Measurements from ENCODE around the gene ADORA3.

ADORA3 gene

GRCh38 chr1:111483876-111484275 is 19.6 kb downstream of the ADORA3 start:
- H3K4me3 ChIP-seq (ENCODE audit: low read depth, low read length) = no peak overlapping the region
- no peak for DNase-seq (ENCODE audit: low read depth)
- TF ChIP-seq CTCF (IDR thresholded peaks at IDR 0.05; ENCODE audit: low read depth, low read length) = no peak
- no peak for TF ChIP-seq POLR2A (IDR thresholded peaks at IDR 0.05; ENCODE audit: extremely low read depth, insufficient read length)
- TF ChIP-seq, protein P1, sequence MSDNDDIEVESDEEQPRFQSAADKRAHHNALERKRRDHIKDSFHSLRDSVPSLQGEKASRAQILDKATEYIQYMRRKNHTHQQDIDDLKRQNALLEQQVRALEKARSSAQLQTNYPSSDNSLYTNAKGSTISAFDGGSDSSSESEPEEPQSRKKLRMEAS (IDR thresholded peaks at IDR 0.05; ENCODE audit: low read depth, low read length) = no peak
- no peak for TF ChIP-seq MYC (IDR thresholded peaks at IDR 0.05; ENCODE audit: low read depth, low read length)

GRCh38 chr1:111483166-111483565 is 20.3 kb downstream of the ADORA3 start:
- no peak for DNase-seq (ENCODE audit: low read depth)
- TF ChIP-seq MYC (IDR thresholded peaks at IDR 0.05; ENCODE audit: low read depth, low read length) (no peak), POLR2A (IDR thresholded peaks at IDR 0.05; ENCODE audit: extremely low read depth, insufficient read length) (no peak), CTCF (IDR thresholded peaks at IDR 0.05; ENCODE audit: low read depth, low read length) (no peak)
- TF ChIP-seq, protein P1 (IDR thresholded peaks at IDR 0.05; ENCODE audit: low read depth, low read length) = no peak
- no peak overlapping the region for H3K4me3 ChIP-seq (ENCODE audit: low read depth, low read length)

DNA sequence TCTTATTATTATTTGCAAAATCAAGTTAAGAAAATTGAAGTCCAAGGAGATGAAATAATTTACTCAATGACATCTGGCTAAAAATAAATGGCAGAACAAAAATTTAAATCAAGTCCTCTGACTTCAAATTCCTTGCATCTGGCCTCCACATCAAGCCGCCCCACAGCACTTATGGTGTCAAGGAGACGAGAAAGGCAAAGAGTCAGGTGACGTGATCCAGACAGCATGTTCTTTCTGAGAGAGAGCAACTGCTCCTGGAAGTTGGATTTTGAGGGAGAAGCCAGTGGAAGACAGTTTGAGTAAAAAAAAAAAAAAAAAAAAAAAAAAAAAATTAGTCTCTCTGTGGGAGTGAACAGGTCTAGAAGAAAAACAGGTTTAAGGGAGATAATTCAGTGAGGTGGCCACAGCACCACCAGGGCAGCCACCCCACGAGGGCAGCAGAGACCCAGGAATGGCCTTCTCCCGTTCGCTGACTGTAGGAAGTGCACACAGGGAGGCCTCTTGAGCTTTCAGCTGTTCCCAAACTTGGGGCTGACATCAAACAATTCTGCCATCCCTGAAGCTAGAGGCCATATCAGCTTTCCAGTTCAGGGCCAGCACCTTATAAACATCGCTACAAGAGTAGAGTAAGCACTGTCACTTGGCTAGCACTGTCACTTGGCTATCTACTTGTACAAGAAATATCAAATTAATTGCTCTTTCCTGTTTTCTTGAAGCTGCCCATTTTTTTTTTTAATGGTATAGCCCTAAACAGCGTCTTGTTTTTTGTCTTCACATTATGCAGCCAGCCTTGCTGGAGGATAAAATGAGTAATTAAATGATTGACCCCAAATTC is 21.8 kb downstream of the ADORA3 start:
- TF ChIP-seq POLR2A (IDR thresholded peaks at IDR 0.05; ENCODE audit: extremely low read depth, insufficient read length) (no peak), CTCF (IDR thresholded peaks at IDR 0.05; ENCODE audit: low read depth, low read length) (peak; percentile 69), MYC (IDR thresholded peaks at IDR 0.05; ENCODE audit: low read depth, low read length) (peak; percentile 60; the same call in 1 of the 2 replicates)
- TF ChIP-seq, protein P1 (IDR thresholded peaks at IDR 0.05; ENCODE audit: low read depth, low read length) = peak; percentile 57
- DNase-seq (ENCODE audit: low read depth) = peak; percentile 84
- H3K4me3 ChIP-seq (ENCODE audit: low read depth, low read length) = no peak overlapping the region

- DNase-seq (ENCODE audit: low read depth) = no peak
- TF ChIP-seq, protein P1 (IDR thresholded peaks at IDR 0.05; ENCODE audit: low read depth, low read length) = no peak
- TF ChIP-seq CTCF (IDR thresholded peaks at IDR 0.05; ENCODE audit: low read depth, low read length) (no peak), POLR2A (IDR thresholded peaks at IDR 0.05; ENCODE audit: extremely low read depth, insufficient read length) (no peak), MYC (IDR thresholded peaks at IDR 0.05; ENCODE audit: low read depth, low read length) (no peak)
- no peak overlapping the region for H3K4me3 ChIP-seq (ENCODE audit: low read depth, low read length)
These were observed 22.8 kb downstream of the ADORA3 start for GRCh38 chr1:111480674-111481073.

GRCh38 chr1:111476761-111477309 is 26.6 kb downstream of the ADORA3 start:
- TF ChIP-seq, protein P1 (IDR thresholded peaks at IDR 0.05; ENCODE audit: low read depth, low read length) = peak; percentile 89
- no peak for TF ChIP-seq CTCF (IDR thresholded peaks at IDR 0.05; ENCODE audit: low read depth, low read length)
- TF ChIP-seq MYC (IDR thresholded peaks at IDR 0.05; ENCODE audit: low read depth, low read length) = peak; percentile 44; the same call in 1 of the 2 replicates
- TF ChIP-seq POLR2A (IDR thresholded peaks at IDR 0.05; ENCODE audit: extremely low read depth, insufficient read length) = no peak
- peak overlapping the region; percentile 21 for H3K4me3 ChIP-seq (ENCODE audit: low read depth, low read length)
- peak; percentile 68 for DNase-seq (ENCODE audit: low read depth)

Data from NB4 (cell line).